ENCODE data around the gene NUP98.
A peak's percentile ranks its signal among the peaks of the same experiment; 100 is the strongest.
"Not testable (repeated sequence)": the region's sequence is repeated elsewhere in the genome, so short reads cannot be mapped to it uniquely, and the experiment has no call there.

The NUP98 gene

DNA sequence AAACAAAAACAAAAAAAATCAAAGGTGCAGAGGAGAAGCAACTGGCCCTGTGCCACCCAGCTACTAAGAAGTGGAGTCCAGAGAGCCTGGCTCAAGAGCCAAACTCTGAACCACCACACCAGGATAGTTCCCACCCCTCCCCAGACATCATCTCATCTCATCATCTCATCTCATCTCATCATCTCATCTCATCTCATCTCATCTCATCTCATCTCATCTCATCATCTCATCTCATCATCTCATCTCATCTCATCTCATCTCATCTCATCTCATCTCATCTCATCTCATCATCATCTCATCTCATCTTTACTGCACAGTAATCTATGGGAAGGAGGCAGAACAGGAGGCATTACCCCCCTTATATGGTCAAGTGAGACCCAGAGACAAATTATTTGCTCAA, 134.5 kb downstream of the NUP98 start:
- no peak for DNase-seq
- in situ Hi-C loops (cut with HindIII; ENCODE audit: low pct_ligation_motif_present, low pct_unique_long_range_greater_than_20kb, low sequenced_read_pairs) = no loop called here

DNA sequence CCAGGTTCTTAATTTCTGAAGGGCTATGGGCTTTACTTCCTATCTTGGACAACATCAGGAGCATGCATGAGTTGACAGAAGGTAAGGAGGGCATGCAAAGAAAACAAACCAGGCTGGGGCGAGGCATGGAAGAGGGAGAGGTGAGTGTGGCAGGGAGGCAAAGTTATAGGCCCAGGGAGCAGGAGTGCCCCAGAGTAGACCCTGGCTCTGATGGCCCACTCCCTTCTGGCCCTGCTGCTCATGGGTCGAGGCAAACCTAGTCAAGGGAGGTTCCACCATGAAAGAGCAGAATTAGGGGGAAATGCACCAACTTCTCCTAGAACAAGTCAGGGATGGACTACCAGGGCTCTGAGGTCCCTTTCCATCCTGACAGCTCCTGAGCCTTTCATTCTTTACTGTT, 136.4 kb downstream of the NUP98 start:
- DNase-seq = no peak
- in situ Hi-C loops (cut with HindIII; ENCODE audit: low pct_ligation_motif_present, low pct_unique_long_range_greater_than_20kb, low sequenced_read_pairs) = no loop called here

DNA sequence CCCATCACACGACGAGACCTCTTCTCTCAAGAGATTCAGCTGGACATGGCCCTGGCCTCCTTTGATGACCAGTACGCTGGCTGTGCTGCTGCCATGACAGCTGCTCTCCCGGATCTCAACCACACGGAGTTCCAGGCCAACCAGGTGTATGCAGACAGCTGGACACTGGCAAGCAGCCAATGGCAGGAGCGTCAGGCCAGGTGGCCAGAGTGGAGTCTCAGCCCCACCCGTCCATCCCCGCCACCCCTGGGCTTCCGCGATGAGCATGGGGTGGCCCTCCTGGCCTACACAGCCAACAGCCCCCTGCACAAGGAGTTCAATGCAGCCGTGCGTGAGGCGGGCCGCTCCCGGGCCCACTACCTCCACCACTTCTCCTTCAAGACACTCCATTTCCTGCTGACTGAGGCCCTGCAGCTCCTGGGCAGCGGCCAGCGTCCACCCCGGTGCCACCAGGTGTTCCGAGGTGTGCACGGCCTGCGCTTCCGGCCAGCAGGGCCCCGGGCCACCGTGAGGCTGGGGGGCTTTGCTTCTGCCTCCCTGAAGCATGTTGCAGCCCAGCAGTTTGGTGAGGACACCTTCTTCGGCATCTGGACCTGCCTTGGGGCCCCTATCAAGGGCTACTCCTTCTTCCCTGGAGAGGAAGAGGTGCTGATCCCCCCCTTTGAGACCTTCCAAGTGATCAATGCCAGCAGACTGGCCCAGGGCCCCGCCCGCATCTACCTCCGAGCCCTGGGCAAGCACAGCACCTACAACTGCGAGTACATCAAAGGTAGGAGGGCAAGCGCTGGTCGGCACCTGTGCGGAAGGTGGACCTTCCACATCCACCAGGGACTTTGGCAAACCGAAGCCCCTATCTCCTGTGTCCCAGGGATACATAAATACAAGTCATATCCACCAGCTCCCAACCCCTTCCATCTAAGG, 137.5 kb downstream of the NUP98 start:
- in situ Hi-C loops (cut with HindIII; ENCODE audit: low pct_ligation_motif_present, low pct_unique_long_range_greater_than_20kb, low sequenced_read_pairs) = no loop called here
- no peak for DNase-seq

DNA sequence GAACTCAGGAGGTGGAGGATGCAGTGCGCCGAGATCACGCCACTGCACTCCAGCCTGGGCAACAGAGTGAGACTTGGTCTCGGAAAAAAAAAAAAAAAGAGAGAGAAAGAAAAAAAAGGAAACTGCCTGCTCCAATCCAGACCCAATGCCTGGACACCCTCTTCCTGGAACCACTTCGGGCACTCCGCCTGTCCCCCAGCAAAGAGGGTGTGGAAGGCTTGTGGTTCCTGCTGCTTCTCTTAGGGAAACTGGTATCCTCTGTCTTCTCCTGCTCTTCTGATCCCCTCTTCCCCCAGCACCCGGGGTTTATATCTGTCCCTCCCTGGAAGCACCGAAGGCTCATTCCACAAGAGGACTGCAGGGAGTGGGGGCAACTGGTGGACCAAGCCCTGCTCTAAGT, 139.1 kb downstream of the NUP98 start:
- DNase-seq = no peak
- in situ Hi-C loops (cut with HindIII; ENCODE audit: low pct_ligation_motif_present, low pct_unique_long_range_greater_than_20kb, low sequenced_read_pairs) = no loop called here

DNA sequence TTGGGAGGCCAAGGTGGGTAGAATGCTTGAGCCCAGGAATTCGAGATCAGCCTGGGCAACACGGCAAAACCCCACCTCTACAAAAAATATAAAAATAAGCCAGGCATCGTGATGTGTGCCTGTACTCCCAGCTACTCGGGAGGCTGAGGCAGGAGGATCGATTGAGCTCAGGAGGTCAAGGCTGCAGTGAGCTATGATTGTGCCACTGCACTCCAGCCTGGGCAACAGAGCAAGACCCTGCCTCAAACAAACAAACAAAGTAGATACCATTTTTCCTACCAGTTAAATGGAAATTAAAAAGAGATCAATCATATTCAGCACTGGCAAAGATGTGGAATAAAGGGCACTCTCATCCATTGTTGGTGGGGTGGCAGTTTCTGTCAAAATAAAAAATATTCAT, 140.0 kb downstream of the NUP98 start:
- DNase-seq; in situ Hi-C loops (cut with HindIII; ENCODE audit: low pct_ligation_motif_present, low pct_unique_long_range_greater_than_20kb, low sequenced_read_pairs): not testable (repeated sequence)

DNA sequence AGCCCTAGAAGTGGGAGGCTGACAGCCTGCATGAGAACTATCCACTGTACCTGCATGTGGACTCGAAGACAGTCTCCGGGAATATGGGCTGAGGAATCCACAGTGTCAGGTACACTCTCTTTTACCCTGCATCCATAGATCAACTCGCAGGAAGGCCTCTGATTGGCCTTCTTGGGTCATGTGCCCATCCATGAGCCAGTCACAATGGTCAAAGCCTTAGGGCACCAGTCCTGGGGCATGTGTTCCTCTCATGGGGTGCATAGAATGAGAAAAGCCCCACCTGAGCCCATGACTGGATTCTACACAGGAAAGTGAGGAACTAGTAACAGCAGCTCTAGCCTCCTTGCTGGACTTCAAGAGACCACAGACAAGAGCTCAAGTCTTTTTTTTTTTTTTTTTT, 141.8 kb downstream of the NUP98 start:
- in situ Hi-C loops (cut with HindIII; ENCODE audit: low pct_ligation_motif_present, low pct_unique_long_range_greater_than_20kb, low sequenced_read_pairs) = no loop called here
- no peak for DNase-seq

DNA sequence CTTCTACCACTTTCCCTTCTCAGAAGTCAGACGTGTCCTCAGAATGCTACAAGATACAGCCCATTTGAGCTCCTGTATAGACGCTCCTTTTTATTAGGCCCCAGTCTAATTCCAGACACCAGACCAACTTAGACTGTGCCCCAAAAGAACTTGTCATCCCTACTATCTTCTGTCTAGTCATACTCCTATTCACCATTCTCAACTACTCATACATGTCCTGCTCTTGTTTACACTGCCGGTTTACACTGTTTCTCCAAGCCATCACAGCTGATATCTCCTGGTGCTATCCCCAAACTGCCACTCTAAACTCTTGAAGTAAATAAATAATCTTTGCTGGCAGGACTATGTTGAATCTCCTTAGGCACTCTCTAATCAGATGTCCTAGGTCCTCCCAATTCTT, 144.8 kb downstream of the NUP98 start:
- DNase-seq; in situ Hi-C loops (cut with HindIII; ENCODE audit: low pct_ligation_motif_present, low pct_unique_long_range_greater_than_20kb, low sequenced_read_pairs): not testable (repeated sequence)

DNA sequence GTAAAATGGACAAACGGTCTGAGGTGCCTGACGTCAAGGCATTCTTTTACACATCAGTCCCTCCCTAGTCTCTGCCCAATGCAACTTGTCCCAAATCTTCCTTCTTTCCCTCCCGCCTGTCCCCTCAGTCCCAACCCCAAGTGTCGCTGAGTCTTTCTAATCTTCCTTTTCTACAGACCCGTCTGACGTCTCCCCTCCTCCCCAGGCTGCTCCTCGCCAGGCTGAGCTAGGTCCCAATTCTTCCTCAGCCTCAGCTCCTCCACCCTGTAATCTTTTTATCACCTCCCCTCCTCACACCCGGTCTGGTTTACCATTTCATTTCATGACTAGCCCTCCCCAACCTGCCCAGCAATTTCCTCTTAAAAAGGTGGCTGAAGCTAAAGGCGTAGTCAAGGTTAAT, 148.0 kb downstream of the NUP98 start:
- in situ Hi-C loops (cut with HindIII; ENCODE audit: low pct_ligation_motif_present, low pct_unique_long_range_greater_than_20kb, low sequenced_read_pairs); DNase-seq: not testable (repeated sequence)

DNA sequence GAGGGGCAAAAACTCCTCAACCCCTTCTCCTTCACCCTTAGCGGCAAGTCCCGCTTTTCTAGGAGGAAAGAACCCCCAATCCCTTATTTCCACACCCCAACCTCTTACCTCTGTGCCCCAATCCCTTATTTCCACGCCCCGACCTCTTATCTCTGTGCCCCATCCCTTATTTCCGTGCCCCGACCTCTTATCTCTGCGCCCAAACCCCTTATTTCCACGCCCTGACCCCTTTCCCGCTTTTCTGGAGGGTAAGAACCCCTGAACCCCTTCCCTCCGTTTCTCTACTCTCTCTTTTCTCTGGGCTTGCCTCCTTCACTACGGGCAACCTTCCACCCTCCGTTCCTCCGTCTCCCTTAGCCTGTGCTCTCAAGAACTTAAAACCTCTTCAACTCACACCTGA, 148.5 kb downstream of the NUP98 start:
- in situ Hi-C loops (cut with HindIII; ENCODE audit: low pct_ligation_motif_present, low pct_unique_long_range_greater_than_20kb, low sequenced_read_pairs); DNase-seq: not testable (repeated sequence)

DNA sequence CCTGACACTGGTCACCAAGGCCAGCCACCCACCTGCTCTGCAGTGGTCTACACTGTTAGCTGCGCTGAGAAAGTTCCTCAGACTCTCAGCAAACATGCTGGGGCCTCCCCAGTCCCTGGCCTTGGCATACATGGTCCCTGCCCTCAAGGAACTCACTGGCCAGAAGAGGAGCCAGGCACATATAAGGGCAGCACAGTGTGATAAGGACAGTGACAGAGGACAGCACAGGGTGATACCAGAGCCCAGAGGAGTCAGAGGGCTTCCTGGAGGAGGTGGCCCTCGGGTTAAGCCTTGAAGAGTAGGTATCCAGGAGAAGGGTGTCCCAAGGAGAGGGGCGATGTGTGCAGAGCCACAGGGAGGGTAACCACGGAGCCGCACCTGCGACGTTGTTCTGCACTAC, 151.8 kb downstream of the NUP98 start:
- no peak for DNase-seq
- in situ Hi-C loops (cut with HindIII; ENCODE audit: low pct_ligation_motif_present, low pct_unique_long_range_greater_than_20kb, low sequenced_read_pairs) = no loop called here

DNA sequence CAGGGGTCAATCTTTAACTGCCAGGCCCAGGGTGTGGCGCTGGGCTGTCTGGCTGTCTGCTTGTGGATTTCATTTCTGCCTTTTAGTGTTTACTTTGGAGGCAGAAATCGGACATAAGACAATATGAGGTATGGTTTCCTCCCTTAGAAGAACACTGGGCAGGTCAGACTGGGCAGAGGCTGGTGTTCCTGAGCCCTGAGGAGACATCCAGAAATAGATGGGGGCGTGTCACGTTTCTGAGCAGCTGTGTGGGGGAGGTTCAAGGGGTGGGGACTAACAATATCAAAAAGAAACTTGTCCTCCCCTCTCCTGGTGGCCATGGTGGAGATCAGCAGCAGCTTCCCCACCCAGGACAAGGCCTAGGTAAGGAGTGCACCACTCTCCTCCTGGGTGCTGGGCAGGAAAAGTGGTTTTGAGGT, 152.5 kb downstream of the NUP98 start, which contains the start of gene ART1:
TSS of gene ART1 (plus strand) at position 312 of the 419 bp plus-strand sequence. CDS start 14,086 bp downstream, outside the sequence.
- in situ Hi-C loops (cut with HindIII; ENCODE audit: low pct_ligation_motif_present, low pct_unique_long_range_greater_than_20kb, low sequenced_read_pairs) = no loop called here
- DNase-seq = peak; percentile 12

DNA sequence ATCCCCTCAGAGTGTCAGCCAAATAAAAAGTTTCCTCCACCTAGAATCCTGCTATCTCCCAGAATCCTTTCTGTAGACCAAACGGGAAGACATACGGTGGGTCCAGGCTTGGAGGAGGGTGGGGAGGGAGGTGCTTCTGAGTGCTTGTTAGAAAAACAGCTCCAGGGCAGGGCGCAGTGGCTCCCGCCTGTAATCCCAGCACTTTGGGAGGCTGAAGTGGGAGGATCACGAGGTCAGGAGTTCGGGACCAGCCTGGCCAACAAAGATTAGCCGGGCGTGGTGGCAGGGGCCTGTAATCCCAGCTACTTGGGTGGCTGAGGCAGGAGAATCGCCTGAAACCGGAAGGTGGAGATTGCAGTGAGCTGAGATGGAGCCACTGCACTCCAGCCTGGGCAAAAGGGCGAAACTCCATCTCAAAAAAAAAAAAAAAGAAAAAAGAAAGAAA, 154.2 kb downstream of the NUP98 start:
- DNase-seq; in situ Hi-C loops (cut with HindIII; ENCODE audit: low pct_ligation_motif_present, low pct_unique_long_range_greater_than_20kb, low sequenced_read_pairs): not testable (repeated sequence)

DNA sequence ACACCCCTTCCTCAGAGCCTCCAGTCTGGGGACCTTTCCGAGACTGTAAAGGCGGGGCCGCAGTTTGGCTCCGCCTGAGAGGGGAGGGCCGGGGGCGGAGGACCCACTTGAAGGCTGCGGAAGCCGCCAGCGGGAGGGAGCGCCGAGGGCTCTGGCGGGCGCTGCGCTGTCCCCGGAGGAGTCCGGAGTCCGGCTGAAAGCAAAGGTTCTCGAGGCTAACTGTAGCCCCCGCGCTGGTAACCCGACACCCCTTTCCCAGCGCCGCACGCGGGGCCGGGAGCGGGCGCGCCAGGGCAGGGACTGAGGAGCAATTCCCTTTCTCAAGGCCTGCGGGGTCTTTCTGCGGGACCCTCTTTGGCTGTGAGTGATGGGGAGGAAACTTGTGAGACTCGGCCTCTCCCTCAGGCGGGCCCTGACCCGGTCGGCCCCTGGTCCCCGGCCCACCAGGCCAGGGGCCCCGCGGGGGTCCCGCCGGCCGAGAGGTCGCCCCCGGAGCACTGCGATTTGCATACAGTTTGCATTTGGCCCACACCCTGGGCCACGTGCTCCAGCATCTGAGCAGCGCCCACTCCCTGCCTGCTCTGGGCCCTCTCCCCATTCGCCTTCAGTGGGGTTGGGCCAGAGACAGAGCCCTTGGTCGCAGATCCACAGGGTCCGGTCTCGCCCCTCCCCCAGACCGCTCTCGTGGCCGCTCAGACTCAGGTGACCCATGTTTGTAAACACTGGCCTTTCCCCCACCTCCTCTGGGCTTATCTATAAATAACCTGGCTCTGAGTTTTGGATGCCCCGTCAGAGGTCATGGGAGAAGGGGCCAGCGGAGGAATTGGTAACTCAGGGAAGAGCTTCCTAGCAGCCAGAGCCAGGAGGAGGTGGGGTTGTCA, 155.0 kb downstream of the NUP98 start:
- in situ Hi-C loops (cut with HindIII; ENCODE audit: low pct_ligation_motif_present, low pct_unique_long_range_greater_than_20kb, low sequenced_read_pairs) = no loop called here
- DNase-seq = peak; percentile 79

DNA sequence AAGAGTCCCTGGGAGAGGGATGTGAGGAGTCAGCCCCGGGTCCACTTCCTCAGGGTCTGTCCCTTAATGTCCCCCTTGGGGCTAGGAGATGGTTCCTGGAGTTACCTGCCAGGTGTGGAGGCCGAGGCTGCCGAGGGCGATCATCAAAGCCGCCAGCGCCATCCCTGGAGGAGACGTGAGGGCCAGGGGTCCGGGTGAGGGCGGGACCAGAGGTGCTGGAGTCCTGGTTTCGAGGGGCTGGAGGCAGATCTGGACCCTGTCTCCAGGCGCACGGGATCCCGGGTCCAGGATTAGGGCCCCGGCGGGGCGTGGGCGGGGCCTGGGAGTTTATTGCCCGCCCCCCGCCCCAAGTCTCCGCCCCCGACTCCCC, 155.7 kb downstream of the NUP98 start, which contains the start of gene ART5:
TSS of gene ART5 (minus strand) at position 292 of the 370 bp plus-strand sequence. CDS start at position 162, 130 bp downstream.
- DNase-seq = no peak
- in situ Hi-C loops (cut with HindIII; ENCODE audit: low pct_ligation_motif_present, low pct_unique_long_range_greater_than_20kb, low sequenced_read_pairs) = no loop called here

DNA sequence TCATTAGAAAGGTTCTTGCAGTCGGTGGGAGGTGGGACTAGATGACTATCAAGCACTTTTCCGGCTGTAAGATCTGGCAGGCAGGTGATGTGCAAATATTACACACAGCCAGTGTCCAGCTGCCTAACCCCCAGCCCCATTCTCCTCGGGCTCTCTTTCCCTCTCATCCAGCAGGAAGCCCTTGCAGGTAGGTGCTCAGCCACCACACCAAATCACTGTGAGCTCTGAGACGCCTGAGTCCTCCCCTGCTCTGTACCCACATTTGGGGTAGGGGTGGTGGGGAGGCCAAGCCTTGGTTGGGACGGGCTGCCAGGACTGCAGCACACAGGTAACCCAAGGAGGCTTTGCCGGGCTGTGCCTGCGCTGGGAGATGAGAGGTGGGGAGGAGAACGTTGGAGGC, 156.2 kb downstream of the NUP98 start:
- no peak for DNase-seq
- in situ Hi-C loops (cut with HindIII; ENCODE audit: low pct_ligation_motif_present, low pct_unique_long_range_greater_than_20kb, low sequenced_read_pairs) = no loop called here

DNA sequence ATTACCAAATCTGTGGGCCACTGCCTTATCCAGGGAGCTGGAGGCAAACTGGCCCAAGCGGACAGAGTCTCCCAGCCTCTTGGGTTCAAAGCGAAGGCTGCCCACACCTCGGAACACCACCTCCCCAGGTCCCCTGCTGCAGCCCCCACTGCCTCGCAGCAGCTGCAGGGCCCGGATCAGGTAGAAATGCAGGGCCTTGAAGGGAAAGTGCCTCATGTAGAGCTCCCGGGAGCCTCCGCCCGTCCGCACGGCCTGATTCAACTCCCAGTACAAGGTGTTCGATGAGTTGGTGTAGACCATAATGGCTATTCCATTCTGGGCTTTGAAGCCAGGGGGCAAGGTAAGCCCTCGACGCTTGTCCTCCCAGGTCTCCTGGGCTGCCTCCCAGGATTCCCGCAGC, 157.5 kb downstream of the NUP98 start:
- DNase-seq = no peak
- in situ Hi-C loops (cut with HindIII; ENCODE audit: low pct_ligation_motif_present, low pct_unique_long_range_greater_than_20kb, low sequenced_read_pairs) = no loop called here

DNA sequence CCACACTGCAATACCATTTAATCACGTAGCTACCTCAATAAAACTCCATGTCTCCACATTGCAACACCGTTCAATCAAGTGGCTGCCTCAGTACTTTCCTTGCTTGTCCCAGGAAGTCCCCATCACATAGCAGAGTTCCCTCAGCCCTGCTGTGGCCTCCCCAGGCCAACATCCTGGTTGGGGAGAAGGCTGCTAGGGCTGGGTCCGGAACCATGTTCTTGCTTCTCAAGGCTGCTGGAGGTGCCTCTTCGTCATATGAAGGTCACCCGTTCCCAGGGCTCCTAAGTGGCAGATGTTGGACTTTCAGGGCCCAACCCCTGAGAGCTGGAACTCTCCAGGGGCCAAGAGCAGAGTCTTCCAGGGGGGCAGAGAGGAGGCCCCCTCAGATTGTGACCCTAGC, 158.8 kb downstream of the NUP98 start:
- no peak for DNase-seq
- in situ Hi-C loops (cut with HindIII; ENCODE audit: low pct_ligation_motif_present, low pct_unique_long_range_greater_than_20kb, low sequenced_read_pairs) = no loop called here

DNA sequence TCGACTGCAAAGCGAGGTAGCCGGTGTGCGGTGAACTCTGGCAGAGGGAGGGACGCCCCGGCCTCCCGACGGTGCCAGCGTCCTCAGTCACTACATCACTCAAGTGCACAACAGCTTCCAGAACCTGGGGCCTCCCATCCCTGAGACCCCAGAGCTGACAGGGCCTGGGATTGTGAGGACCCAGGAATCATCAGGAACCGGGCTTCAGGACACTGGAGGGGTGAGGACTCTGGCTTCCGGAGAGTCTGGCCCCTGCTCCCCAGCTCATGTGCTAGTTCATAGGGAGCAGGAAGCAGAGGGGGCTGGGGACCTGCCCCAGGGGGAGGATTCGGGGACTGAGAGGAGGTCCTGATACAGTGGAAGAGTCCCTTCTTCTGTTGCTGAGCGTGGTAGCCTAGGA, 160.2 kb downstream of the NUP98 start:
- in situ Hi-C loops (cut with HindIII; ENCODE audit: low pct_ligation_motif_present, low pct_unique_long_range_greater_than_20kb, low sequenced_read_pairs) = no loop called here
- DNase-seq = no peak
